ENCODE measurements around the gene ST6GAL1.

The ST6GAL1 gene

DNA sequence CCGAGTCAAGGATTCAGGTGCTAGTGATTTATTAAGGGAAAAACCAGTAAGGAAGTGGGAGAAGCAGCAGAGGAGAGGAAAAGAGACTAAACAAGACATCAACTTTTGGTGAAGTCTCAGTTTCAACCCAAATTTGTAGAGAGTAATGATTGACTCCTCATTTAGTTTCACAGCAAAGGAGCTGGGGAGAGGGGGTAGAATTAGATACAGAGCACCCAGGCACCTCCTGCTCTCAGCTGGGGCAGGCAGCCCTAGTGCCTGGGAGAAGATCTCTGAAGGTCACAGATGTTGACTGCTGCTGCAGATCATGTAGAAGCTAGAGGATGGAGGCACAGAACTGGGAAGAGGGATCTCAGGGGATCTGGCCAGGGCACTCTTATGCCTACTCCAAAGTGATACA is 179.8 kb downstream of the ST6GAL1 start:
- DNase-seq (ENCODE audit: low read depth), result no peak
- no peak overlapping the region for H3K4me3 ChIP-seq (ENCODE audit: low read length)
- TF ChIP-seq CTCF (conservative IDR thresholded peaks at IDR 0.05; ENCODE audit: low read length), result no peak

- peak; percentile 43 for DNase-seq (ENCODE audit: low read depth)
- TF ChIP-seq CTCF (conservative IDR thresholded peaks at IDR 0.05; ENCODE audit: low read length), result peak; percentile 71
- H3K4me3 ChIP-seq (ENCODE audit: low read length), result no peak overlapping the region
Observed at GRCh38 chr3:187112934-187113793, 182.8 kb downstream of the ST6GAL1 start.

- no peak overlapping the region for H3K4me3 ChIP-seq (ENCODE audit: low read length)
- TF ChIP-seq CTCF (conservative IDR thresholded peaks at IDR 0.05; ENCODE audit: low read length), result no peak
- DNase-seq (ENCODE audit: low read depth), result no peak
Observed at GRCh38 chr3:187114511-187114910, 184.2 kb downstream of the ST6GAL1 start.

GRCh38 chr3:187120326-187120725 is 190.0 kb downstream of the ST6GAL1 start:
- no peak overlapping the region for H3K4me3 ChIP-seq (ENCODE audit: low read length)
- no peak for DNase-seq (ENCODE audit: low read depth)
- no peak for TF ChIP-seq CTCF (conservative IDR thresholded peaks at IDR 0.05; ENCODE audit: low read length)

- no peak for DNase-seq (ENCODE audit: low read depth)
- no peak for TF ChIP-seq CTCF (conservative IDR thresholded peaks at IDR 0.05; ENCODE audit: low read length)
- H3K4me3 ChIP-seq (ENCODE audit: low read length), result no peak overlapping the region
Observed at GRCh38 chr3:187122261-187122660, 191.9 kb downstream of the ST6GAL1 start.

- no peak for DNase-seq (ENCODE audit: low read depth)
- no peak for TF ChIP-seq CTCF (conservative IDR thresholded peaks at IDR 0.05; ENCODE audit: low read length)
- no peak overlapping the region for H3K4me3 ChIP-seq (ENCODE audit: low read length)
Observed at GRCh38 chr3:187125319-187126031, 195.1 kb downstream of the ST6GAL1 start.
